Panc1 (cell line): ENCODE results near the gene ZSWIM3. TPM values are rescaled to one million over a fixed set of nuclear protein-coding genes. Genes with fewer than 3 reads are reported as not detected.

Experiments
- ATAC-seq: fragments of 200-7000 bp; cut with Tn5 transposase; 2 replicates; pipeline ENCODE4 v1.9.1; 2020; ENCODE audit warnings: mild to moderate bottlenecking, moderate library complexity
- BruUV-seq: library from RNA; stranded (reverse); fragments of 400-500 nt; replicated peaks from 2 replicates; lab custom pipeline; 2021; lab: Mats Ljungman, UMichigan
- CTCF ChIA-PET: fragments of 300-600 bp; sonication (Branson Sonifier 250); formaldehyde crosslinking; loops from one replicate; lab custom pipeline; 2022; ENCODE audit warnings: antibody characterized with exemption; lab: Charles Lee
- POLR2A ChIA-PET: fragments of 300-600 bp; sonication (Branson Sonifier 250); formaldehyde crosslinking; loops from one replicate; lab custom pipeline; 2022; ENCODE audit warnings: antibody characterized with exemption; lab: Charles Lee
- DNase-seq: peaks from one replicate; pipeline ENCODE4 v3.0.0-alpha.2; 2010; ENCODE audit warnings: low read depth, low spot score
- H3K27ac ChIP-seq: 2 replicates; pipeline ENCODE4 v1.5.1; 2011; ENCODE audit warnings: mild to moderate bottlenecking, low read length, inconsistent platforms
- H3K27me3 ChIP-seq: fragments of 200-500 bp; sonication (Bioruptor generic); 2 replicates; pipeline ENCODE4 v1.6.0; 2014; ENCODE audit warnings: low read length, inconsistent platforms; ENCODE audit not compliant: control insufficient read depth, insufficient read depth
- H3K36me3 ChIP-seq: fragments of 200-500 bp; sonication (Bioruptor generic); 2 replicates; pipeline ENCODE4 v1.5.1; 2014; ENCODE audit warnings: inconsistent platforms, mild to moderate bottlenecking, low read length, moderate library complexity; ENCODE audit not compliant: control insufficient read depth, insufficient read depth
- H3K4me1 ChIP-seq: 2 replicates; pipeline ENCODE4 v1.5.1; 2011; ENCODE audit warnings: inconsistent platforms, mild to moderate bottlenecking, low read length, moderate library complexity; ENCODE audit not compliant: control insufficient read depth, insufficient read depth
- H3K4me3 ChIP-seq, 2 experiments: 2 replicates each; pipeline ENCODE4 v1.5.1; 2011 to 2012; ENCODE audit warnings: low read depth in 2 of 2, low read length in 2 of 2, mild to moderate bottlenecking in 2 of 2, inconsistent platforms in 1 of 2, moderate library complexity in 1 of 2
- H3K9me3 ChIP-seq: fragments of 200-500 bp; sonication (Bioruptor generic); 2 replicates; pipeline ENCODE4 v1.5.1; 2014; ENCODE audit warnings: low read depth, mild to moderate bottlenecking, inconsistent platforms, low read length, moderate library complexity; ENCODE audit not compliant: control insufficient read depth, insufficient read depth
- CTCF ChIP-seq: fragments of 450-650 bp; IDR thresholded peaks from 2 replicates; pipeline ENCODE4 v1.5.1; 2017; ENCODE audit warnings: mild to moderate bottlenecking
- POLR2AphosphoS5 ChIP-seq: IDR thresholded peaks from 2 replicates; pipeline ENCODE4 v1.6.1; 2012; ENCODE audit warnings: mild to moderate bottlenecking, low read depth, low read length, moderate library complexity
- REST ChIP-seq, 2 experiments: IDR thresholded peaks; 2 replicates each; pipeline ENCODE4 v1.6.1; 2011 to 2012; ENCODE audit warnings: low read depth in 2 of 2, control low read depth in 1 of 2, low read length in 1 of 2, mild to moderate bottlenecking in 1 of 2, moderate library complexity in 1 of 2; ENCODE audit not compliant: insufficient read depth in 1 of 2
- SIN3A ChIP-seq: IDR thresholded peaks from 2 replicates; pipeline ENCODE4 v1.6.1; 2012; ENCODE audit warnings: low read depth, mild to moderate bottlenecking, low read length, moderate library complexity, borderline replicate concordance; ENCODE audit not compliant: insufficient read depth
- TCF7L2 ChIP-seq: IDR thresholded peaks from 2 replicates; pipeline ENCODE4 v1.6.1; 2011; ENCODE audit warnings: mild to moderate bottlenecking, low read depth, low read length, inconsistent platforms
- in situ Hi-C: cut with HindIII; loops from 2 replicates; pipeline ENCODE4 v1.10.0; 2016; ENCODE audit warnings: low sequenced_read_pairs, low pct_unique_long_range_greater_than_20kb
- intact Hi-C: fragments of 100-400 bp; cut with micrococcal nuclease; formaldehyde crosslinking; loops from one replicate; pipeline ENCODE4 v1.10.0; 2022; ENCODE audit not compliant: unreplicated experiment
- total RNA-seq: library from RNA; stranded (reverse); gene quantifications from one replicate; pipeline ENCODE4 v1.2.1, GENCODE V29; 2021; ENCODE audit not compliant: unreplicated experiment

Gene ZSWIM3
- total RNA-seq, 1 experiment from 2014 or later, result 3.6 TPM

GRCh38 chr20:45897692-45898091, 40.3 kb downstream of the ZSWIM3 start:
- ATAC-seq (no peak), DNase-seq (no peak)
- CTCF ChIA-PET, result no interaction called here
- no TSS peak for BruUV-seq
- Histone ChIP-seq H3K4me1 (no peaks in the 10 kb centered on the region; the same call in 1 of the 2 replicates), H3K9me3 (no peaks in the 10 kb centered on the region), H3K27me3 (no peaks in the 10 kb centered on the region), H3K27ac (no peak overlapping the region), H3K4me3 (no peak overlapping the region), H3K36me3 (peaks cover under 1% of the 10 kb centered on the region; the same call in 1 of the 2 replicates)
- POLR2A ChIA-PET, result no interaction called here
- in situ Hi-C loops (no loop called here), intact Hi-C loops (no loop called here)
- no peak for TF ChIP-seq SIN3A

DNA sequence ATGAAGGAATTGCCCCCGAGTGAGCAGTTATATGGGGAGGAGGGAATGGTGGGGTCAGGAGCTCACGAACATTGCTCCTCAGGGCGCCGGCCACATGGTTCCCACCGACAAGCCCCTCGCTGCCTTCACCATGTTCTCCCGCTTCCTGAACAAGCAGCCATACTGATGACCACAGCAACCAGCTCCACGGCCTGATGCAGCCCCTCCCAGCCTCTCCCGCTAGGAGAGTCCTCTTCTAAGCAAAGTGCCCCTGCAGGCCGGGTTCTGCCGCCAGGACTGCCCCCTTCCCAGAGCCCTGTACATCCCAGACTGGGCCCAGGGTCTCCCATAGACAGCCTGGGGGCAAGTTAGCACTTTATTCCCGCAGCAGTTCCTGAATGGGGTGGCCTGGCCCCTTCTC, 40.9 kb downstream of the ZSWIM3 start:
- ChIA-PET CTCF (no interaction called here), POLR2A (no interaction called here)
- TF ChIP-seq POLR2AphosphoS5 (no peak), CTCF (no peak), TCF7L2 (no peak), REST (IDR thresholded peaks at IDR 0.05; ENCODE audit: insufficient read depth in 1 of 2, low read depth in 2 of 2, low read length in 1 of 2) (no peak), SIN3A (no peak)
- H3K9me3 ChIP-seq, result no peaks in the 10 kb centered on the region
- no peak overlapping the region for H3K4me3 ChIP-seq
- ATAC-seq (no peak), DNase-seq (no peak)
- in situ Hi-C loops (no loop called here), intact Hi-C loops (no loop called here)
- no peaks in the 10 kb centered on the region for H3K27me3 ChIP-seq
- no peaks in the 10 kb centered on the region for H3K4me1 ChIP-seq
- H3K27ac ChIP-seq, result no peak overlapping the region
- H3K36me3 ChIP-seq, result no peaks in the 10 kb centered on the region; the same call in 1 of the 2 replicates
- BruUV-seq, result TSS peak; percentile 83

- ATAC-seq (no peak), DNase-seq (no peak)
- BruUV-seq, result no TSS peak
- intact Hi-C loops (no loop called here), in situ Hi-C loops (no loop called here)
- Histone ChIP-seq H3K4me1 (no peaks in the 10 kb centered on the region), H3K36me3 (no peaks in the 10 kb centered on the region), H3K27me3 (no peaks in the 10 kb centered on the region), H3K4me3 (no peak overlapping the region), H3K27ac (no peak overlapping the region), H3K9me3 (no peaks in the 10 kb centered on the region)
- CTCF ChIA-PET, result no interaction called here
- POLR2A ChIA-PET, result interaction anchor here (0.6 kb wide), 1 partner anchor 75 kb away, joined by 4 read pairs; no protein-coding TSS in a partner anchor
- TF ChIP-seq REST (IDR thresholded peaks at IDR 0.05; ENCODE audit: insufficient read depth in 1 of 2, low read depth in 2 of 2, low read length in 1 of 2), result no peak
- TF ChIP-seq POLR2AphosphoS5, result no peak
- no peak for TF ChIP-seq CTCF
- no peak for TF ChIP-seq TCF7L2
- TF ChIP-seq SIN3A, result no peak
Observed at GRCh38 chr20:45899046-45899835, 41.8 kb downstream of the ZSWIM3 start.
